Kidney epithelial cell (primary cell): ENCODE results near the gene SELENOI. TPM values are rescaled to one million over a fixed set of nuclear protein-coding genes. Genes with fewer than 3 reads are reported as not detected.
"Not testable (repeated sequence)": the region's sequence is repeated elsewhere in the genome, so short reads cannot be mapped to it uniquely, and the experiment has no call there.

Experiments
- DNase-seq: peaks from one replicate; pipeline ENCODE4 v3.0.0-alpha.2; 2010; ENCODE audit warnings: low read depth
- H3K27me3 ChIP-seq: 2 replicates; pipeline ENCODE4 v1.6.0; 2011; ENCODE audit warnings: low read length; ENCODE audit not compliant: control insufficient read depth, insufficient read depth
- H3K36me3 ChIP-seq: 2 replicates; pipeline ENCODE4 v1.5.1; 2011; ENCODE audit warnings: low read length; ENCODE audit not compliant: control insufficient read depth, insufficient read depth
- H3K4me3 ChIP-seq: 2 replicates; pipeline ENCODE4 v1.5.1; 2011; ENCODE audit warnings: low read depth, mild to moderate bottlenecking, control low read depth, low read length
- CTCF ChIP-seq: IDR thresholded peaks from 2 replicates; pipeline ENCODE4 v1.5.1; 2011; ENCODE audit warnings: mild to moderate bottlenecking, moderate library complexity, low read length, control low read depth, inconsistent platforms; ENCODE audit not compliant: insufficient read depth, poor library complexity, severe bottlenecking
- total RNA-seq: library from RNA; depleted of rRNA; stranded (reverse); fragments of >200 nt; gene quantifications from 2 replicates; pipeline ENCODE4 v1.2.3, GENCODE V29; 2015

SELENOI gene
- total RNA-seq, 1 donor from 2014 or later = 21.4 TPM

- TF ChIP-seq CTCF = no peak
- DNase-seq = no peak
- no peak overlapping the region for H3K4me3 ChIP-seq
- no peaks in the 10 kb centered on the region for H3K36me3 ChIP-seq
- peaks cover 5% of the 10 kb centered on the region for H3K27me3 ChIP-seq
Measured at GRCh38 chr2:26313446-26313845, 32.5 kb upstream of the SELENOI start.

GRCh38 chr2:26314243-26314642 lies 31.7 kb upstream of the SELENOI start:
- Histone ChIP-seq H3K36me3 (no peaks in the 10 kb centered on the region), H3K27me3 (peaks cover 8% of the 10 kb centered on the region), H3K4me3 (no peak overlapping the region)
- no peak for DNase-seq
- TF ChIP-seq CTCF = no peak

DNA sequence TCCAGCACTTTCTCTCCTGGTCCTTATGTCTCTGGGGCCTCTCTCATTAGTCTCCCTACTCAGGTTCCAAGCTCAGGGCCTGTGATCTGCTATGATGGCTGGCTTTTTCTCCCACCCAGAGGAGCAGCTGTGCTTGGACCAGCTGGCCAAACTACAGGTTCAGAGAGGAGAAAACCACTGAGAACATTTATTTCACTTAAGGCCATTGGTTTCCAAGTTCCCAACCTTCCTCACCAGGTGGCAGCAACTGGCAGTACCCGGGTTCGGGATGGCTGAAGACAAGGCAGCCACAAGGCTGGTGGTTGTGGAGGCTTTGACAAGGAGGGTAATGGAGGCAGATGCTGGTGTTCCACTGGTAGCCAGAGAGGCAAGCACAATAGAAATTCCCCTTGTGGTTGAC lies 29.9 kb upstream of the SELENOI start:
- H3K27me3 ChIP-seq = peaks cover 8% of the 10 kb centered on the region
- TF ChIP-seq CTCF = peak; percentile 45
- no peak overlapping the region for H3K4me3 ChIP-seq
- no peaks in the 10 kb centered on the region for H3K36me3 ChIP-seq
- DNase-seq = no peak

DNA sequence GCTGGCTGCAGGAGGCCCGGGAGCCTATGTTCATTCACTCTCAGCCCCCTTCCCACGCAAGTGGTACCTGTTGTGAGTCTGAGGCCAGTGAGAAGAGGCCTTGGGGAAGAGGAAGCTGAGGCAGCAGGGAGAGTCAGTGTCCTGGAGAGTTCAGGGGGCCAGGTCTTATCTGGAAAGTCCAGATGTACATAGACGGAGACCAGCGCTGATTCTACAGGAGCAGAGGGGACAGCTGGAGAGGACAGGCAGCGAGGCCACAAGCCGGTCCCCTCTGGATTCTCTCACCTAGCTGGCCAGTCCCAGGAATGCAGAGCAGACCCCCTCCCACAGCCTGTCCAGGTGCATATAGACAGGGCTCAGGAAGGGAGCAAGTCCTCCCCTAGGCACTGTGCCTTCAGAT lies 29.1 kb upstream of the SELENOI start:
- H3K4me3 ChIP-seq = no peak overlapping the region
- TF ChIP-seq CTCF = no peak
- no peaks in the 10 kb centered on the region for H3K36me3 ChIP-seq
- no peak for DNase-seq
- peaks cover 8% of the 10 kb centered on the region for H3K27me3 ChIP-seq

DNA sequence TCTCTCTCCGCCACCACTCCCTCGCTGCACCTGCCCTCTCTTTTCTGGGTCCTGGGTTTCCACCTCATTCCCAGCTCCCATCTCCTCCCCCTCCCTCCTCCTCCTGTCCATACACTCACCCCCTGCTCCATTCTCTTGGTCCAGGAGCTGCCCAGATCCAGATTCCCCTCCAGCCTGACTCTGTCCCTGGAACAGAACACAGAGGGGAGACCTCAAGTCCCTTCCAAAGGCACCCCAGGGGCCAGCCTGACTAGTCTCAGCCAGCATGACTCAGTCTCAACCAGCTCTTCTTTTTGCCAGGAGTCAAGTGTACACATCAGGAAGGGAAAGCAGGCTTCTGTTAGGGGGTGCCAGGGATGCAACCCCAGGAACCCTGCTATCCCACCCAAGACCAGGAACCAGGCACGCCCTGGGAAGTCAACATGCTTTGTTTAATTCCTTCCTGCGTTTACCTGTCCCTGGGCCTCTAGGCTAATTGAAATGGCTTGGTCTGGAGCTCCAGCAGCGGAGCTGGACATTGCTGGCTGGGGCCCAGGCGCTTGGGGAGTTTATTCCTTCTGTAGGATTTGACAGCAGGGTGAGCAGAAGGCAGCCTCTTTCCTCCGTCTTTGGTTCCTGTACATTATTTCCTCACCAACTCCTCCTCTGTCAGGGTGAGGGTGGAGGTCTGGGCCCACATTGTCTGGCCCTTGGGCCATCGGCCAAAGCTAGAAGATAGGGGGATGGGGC lies 28.4 kb upstream of the SELENOI start:
- Histone ChIP-seq H3K36me3 (no peaks in the 10 kb centered on the region), H3K27me3 (peaks cover 8% of the 10 kb centered on the region), H3K4me3 (no peak overlapping the region)
- no peak for DNase-seq
- TF ChIP-seq CTCF = no peak

DNA sequence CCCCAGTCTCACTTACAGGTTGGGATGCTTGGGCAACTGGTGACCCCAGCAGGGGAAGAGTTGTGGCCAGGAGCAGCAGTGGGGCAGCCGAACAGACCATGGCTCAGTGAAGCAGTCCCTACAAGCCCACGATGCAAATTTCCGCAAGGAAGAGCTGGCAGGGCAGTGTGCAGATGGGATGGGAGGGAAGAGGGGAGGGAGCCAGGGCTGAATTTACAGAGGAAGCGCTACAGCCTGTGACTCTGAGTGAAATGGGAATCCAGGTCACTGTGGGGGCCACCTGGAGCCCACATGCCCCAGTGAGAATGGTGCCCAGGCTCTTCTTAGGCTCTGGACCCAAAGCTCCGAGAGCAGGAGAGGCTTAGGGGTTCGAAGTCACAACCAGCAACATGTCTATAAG lies 27.0 kb upstream of the SELENOI start:
- H3K4me3 ChIP-seq = no peak overlapping the region
- TF ChIP-seq CTCF = no peak
- H3K36me3 ChIP-seq = no peaks in the 10 kb centered on the region
- DNase-seq = no peak
- peaks cover 8% of the 10 kb centered on the region for H3K27me3 ChIP-seq

DNA sequence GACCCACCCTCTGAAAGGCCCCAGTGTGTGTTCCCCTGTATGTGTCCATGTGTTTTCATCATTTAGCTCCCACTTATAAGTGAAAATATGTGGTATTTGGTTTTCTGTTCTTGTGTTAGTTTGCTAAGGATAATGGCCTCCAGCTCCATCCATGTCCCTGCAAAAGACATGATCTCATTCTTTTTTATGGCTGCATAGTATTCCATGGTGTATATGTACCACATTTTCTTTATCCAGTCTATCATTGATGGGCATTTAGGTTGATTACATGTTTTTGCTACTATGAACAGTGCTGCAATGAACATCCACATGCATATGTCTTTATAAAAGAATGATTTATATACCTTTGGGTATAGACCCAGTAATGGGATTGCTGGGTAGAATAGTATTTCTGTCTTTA lies 21.5 kb upstream of the SELENOI start:
- H3K4me3 ChIP-seq, H3K27me3 ChIP-seq, DNase-seq, H3K36me3 ChIP-seq: not testable (repeated sequence)
